H1 (cell line): Measurements from ENCODE around the gene RAB14. TPM values are rescaled to one million over a fixed set of nuclear protein-coding genes. Genes with fewer than 3 reads are reported as not detected.

Source experiments
- SP2 ChIP-seq: IDR thresholded peaks from 2 replicates; pipeline ENCODE4 v1.6.1; 2012; ENCODE audit warnings: mild to moderate bottlenecking, low read length, inconsistent platforms
- ZNF274 ChIP-seq: IDR thresholded peaks from 2 replicates; pipeline ENCODE4 v1.7.0; 2012; ENCODE audit warnings: low read length, borderline replicate concordance; ENCODE audit errors: extremely low read depth
- polyA plus RNA-seq, 7 experiments: library from polyadenylated mRNA; depleted of rRNA in 3 of 7; stranded (reverse) in 5 of 7; unstranded in 2 of 7; fragments of >200 nt in 5 of 7; fragments of 200-250 nt in 2 of 7; gene quantifications; 1 replicate in 5 of 7; 2 replicates in 1 of 7; 4 replicates in 1 of 7; pipeline versions ENCODE4 v1.2.1 to v1.2.3, GENCODE V29; 2011 to 2013; ENCODE audit warnings: missing spikeins in 2 of 7, mixed read lengths in 2 of 7
- total RNA-seq: library from RNA; stranded (reverse); fragmentation: NEBNext Ultra II Directional; extraction: Animal tissue kit (Norgen Biotek cat#: 25700); gene quantifications from 2 replicates; pipeline ENCODE4 v1.2.1, GENCODE V29; 2021
- TF ChIP-seq, protein P1 (sequence below): IDR thresholded peaks from 2 replicates; pipeline ENCODE4 v1.6.1; 2011; ENCODE audit warnings: low read depth, mild to moderate bottlenecking, low read length; ENCODE audit not compliant: insufficient read depth

The RAB14 gene
- total and polyA plus RNA-seq, 2 of the 8 experiments (the other 6 are each of a cell fraction or from before 2014, with no cell fraction given): 9.1 to 44.8 TPM

DNA sequence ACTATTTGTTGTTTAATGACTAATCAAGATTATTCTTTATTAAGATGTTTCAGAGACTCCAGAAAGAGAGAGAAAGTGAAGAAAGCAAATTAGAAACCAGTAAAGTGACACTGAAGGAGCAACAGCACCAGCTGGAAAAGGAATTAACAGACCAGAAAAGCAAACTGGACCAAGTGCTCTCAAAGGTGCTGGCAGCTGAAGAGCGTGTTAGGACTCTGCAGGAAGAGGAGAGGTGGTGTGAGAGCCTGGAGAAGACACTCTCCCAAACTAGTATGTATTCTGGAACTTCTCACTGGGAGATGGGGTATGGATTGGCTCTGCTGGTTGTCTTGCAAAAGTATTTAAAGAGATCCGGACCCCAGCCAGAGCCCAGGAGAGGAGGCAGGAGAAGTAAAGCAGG lies 33.6 kb downstream of the RAB14 start (continued):
- TF ChIP-seq, protein P1, sequence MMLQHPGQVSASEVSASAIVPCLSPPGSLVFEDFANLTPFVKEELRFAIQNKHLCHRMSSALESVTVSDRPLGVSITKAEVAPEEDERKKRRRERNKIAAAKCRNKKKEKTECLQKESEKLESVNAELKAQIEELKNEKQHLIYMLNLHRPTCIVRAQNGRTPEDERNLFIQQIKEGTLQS: no peak
- no peak for TF ChIP-seq ZNF274
- no peak for TF ChIP-seq SP2
- TF ChIP-seq, all 59 proteins: peak for 0
